Upper lobe of left lung (tissue), 6 donors: ENCODE results near the gene DNASE1L1. TPM values are rescaled to one million over a fixed set of nuclear protein-coding genes. Genes with fewer than 3 reads are reported as not detected.

ENCODE experiments used
- ATAC-seq, 2 donors: fragments of 200-7000 bp; cut with Tn5 transposase; one replicate each; pipeline ENCODE4 v1.9.1; 2022; ENCODE audit warnings: mild to moderate bottlenecking in 2 of 2, moderate library complexity in 2 of 2; ENCODE audit not compliant: low FRiP score in 2 of 2
- DNase-seq, 2 donors: peaks; one replicate each; pipeline ENCODE4 v3.0.0-alpha.2; 2019 to 2020
- H3K27ac ChIP-seq, 4 donors: fragments of 200-600 bp; sonication (generic); one replicate each; pipeline ENCODE4 v1.5.1; 2016 to 2019
- H3K27me3 ChIP-seq, 4 donors: fragments of 200-600 bp; sonication (generic); one replicate each; pipeline ENCODE4 v1.5.1; 2017 to 2019
- H3K36me3 ChIP-seq, 4 donors: fragments of 200-600 bp; sonication (generic); one replicate each; pipeline ENCODE4 v1.5.1; 2016 to 2019
- H3K4me1 ChIP-seq, 4 donors: fragments of 200-600 bp; sonication (generic); one replicate each; pipeline ENCODE4 v1.5.1; 2018 to 2019
- H3K4me3 ChIP-seq, 4 donors: fragments of 200-600 bp; sonication (generic); one replicate each; pipeline ENCODE4 v1.5.1; 2017 to 2019; ENCODE audit warnings: mild to moderate bottlenecking in 2 of 4, moderate library complexity in 1 of 4
- H3K9me3 ChIP-seq, 4 donors: fragments of 200-600 bp; sonication (generic); one replicate each; pipeline ENCODE4 v1.5.1; 2018 to 2019
- CTCF ChIP-seq, 6 experiments: fragments of 450-650 bp in 4 of 6; fragments of 200-600 bp in 2 of 6; sonication (generic) in 2 of 6; IDR thresholded peaks; one replicate each; pipeline ENCODE4 v1.5.1; 2016 to 2019; ENCODE audit warnings: antibody characterized with exemption in 6 of 6
- EP300 ChIP-seq, 4 donors: sonication (generic); formaldehyde crosslinking; IDR thresholded peaks; one replicate each; pipeline ENCODE4 v1.5.1; 2017; ENCODE audit warnings: antibody characterized with exemption in 4 of 4, control low read depth in 2 of 4
- POLR2A ChIP-seq, 4 donors: fragments of 450-650 bp; IDR thresholded peaks; one replicate each; pipeline ENCODE4 v1.5.1; 2016 to 2017; ENCODE audit warnings: antibody characterized with exemption in 4 of 4, mild to moderate bottlenecking in 2 of 4
- POLR2AphosphoS5 ChIP-seq, 2 donors: sonication (generic); formaldehyde crosslinking; IDR thresholded peaks; one replicate each; pipeline ENCODE4 v1.5.1; 2017; ENCODE audit warnings: antibody characterized with exemption in 2 of 2
- WGBS, 2 donors: methylation state at CpG; one replicate each; pipeline ENCODE4 v1.1.5; 2017 to 2018; 5-methylcytosine and 5-hydroxymethylcytosine counted together
- total RNA-seq, 6 donors: library from RNA; depleted of rRNA in 4 of 6; stranded (reverse); fragments of >200 nt in 4 of 6; gene quantifications; one replicate each; pipeline versions ENCODE4 v1.1.0 to v1.2.1, GENCODE V29; 2016 to 2021
- donor health status: DM: no; HTN: no; CAD: no; lungs with moderate emphysema.
- donor health status: DM: no; HTN: yes; CAD: no; lungs with severe emphysema.

The DNASE1L1 gene
- total RNA-seq, 6 donors from 2014 or later = 18.9 to 55.5 (median 48.2) TPM

- 75 to 90% methylated on average over 2 to 9 of the region's 13 CpGs for WGBS, 2 donors
Observed at GRCh38 chrX:154444755-154445246, 35.7 kb upstream of the DNASE1L1 start.

GRCh38 chrX:154443992-154444754 is 35.1 kb upstream of the DNASE1L1 start, which contains the start of gene FAM50A:
Gene FAM50A, plus strand, starts transcription at chrX:154444141. Its CDS starts 95 bp downstream, at chrX:154444236.
- DNase-seq = peak; percentile 82 to 97
- Histone ChIP-seq H3K9me3 (no peaks in the 10 kb centered on the region), H3K27me3 (no peaks in the 10 kb centered on the region), H3K36me3 (peaks cover 0 to 56% (median 28%) of the 10 kb centered on the region in 4 donors), H3K27ac (peak within 1 kb of the TSS; percentile 66 to 90 (median 84)), H3K4me3 (peak within 1 kb of the TSS; percentile 33 to 70 (median 60)), H3K4me1 (peaks cover 6 to 21% (median 7%) of the 10 kb centered on the region in 4 donors)
- peak in 1 of 2 donors; percentile 95 for ATAC-seq
- WGBS, 2 donors = 46% methylated on average over 55 of the region's 94 CpGs; no CpG with 5 or more reads in 1 of the 2 donors
- no peak for TF ChIP-seq POLR2AphosphoS5 (IDR thresholded peaks at IDR 0.05)
- TF ChIP-seq EP300 (IDR thresholded peaks at IDR 0.05) = no peak
- TF ChIP-seq POLR2A (IDR thresholded peaks at IDR 0.05) = peak in 1 of 4 donors; percentile 56
- peak in 4 of 6 experiments; percentile 38 to 56 (median 47) for TF ChIP-seq CTCF (IDR thresholded peaks at IDR 0.05)

More at GRCh38 chrX:154444755-154445246, 35.7 kb upstream of the DNASE1L1 start:
- Histone ChIP-seq H3K27me3 (no peaks in the 10 kb centered on the region), H3K4me3 (peak overlapping the region; percentile 33 to 70 (median 60)), H3K36me3 (peaks cover 0 to 61% (median 34%) of the 10 kb centered on the region in 4 donors), H3K4me1 (peaks cover 6 to 20% (median 7%) of the 10 kb centered on the region in 4 donors), H3K27ac (peak overlapping the region in 3 of 4 donors; percentile 72 to 90 (median 89)), H3K9me3 (no peaks in the 10 kb centered on the region)
- TF ChIP-seq POLR2AphosphoS5 (IDR thresholded peaks at IDR 0.05) (no peak), CTCF (IDR thresholded peaks at IDR 0.05) (no peak), POLR2A (IDR thresholded peaks at IDR 0.05) (no peak), EP300 (IDR thresholded peaks at IDR 0.05) (no peak)
- ATAC-seq = no peak
- DNase-seq = no peak

- Histone ChIP-seq H3K36me3 (peaks cover 0 to 49% (median 22%) of the 10 kb centered on the region in 4 donors), H3K9me3 (no peaks in the 10 kb centered on the region), H3K27ac (peak overlapping the region; percentile 48 to 90 (median 84)), H3K27me3 (no peaks in the 10 kb centered on the region), H3K4me1 (peaks cover 6 to 28% (median 8%) of the 10 kb centered on the region in 4 donors), H3K4me3 (peak overlapping the region in 3 of 4 donors; percentile 60 to 70 (median 61))
- DNase-seq (no peak), ATAC-seq (no peak)
- WGBS, 2 donors = 64% methylated on average over 10 of the region's 10 CpGs; no CpG with 5 or more reads in 1 of the 2 donors
- TF ChIP-seq CTCF (IDR thresholded peaks at IDR 0.05) (no peak), EP300 (IDR thresholded peaks at IDR 0.05) (no peak), POLR2A (IDR thresholded peaks at IDR 0.05) (no peak), POLR2AphosphoS5 (IDR thresholded peaks at IDR 0.05) (no peak)
Observed at GRCh38 chrX:154443479-154443910, 34.4 kb upstream of the DNASE1L1 start.

- no peak for TF ChIP-seq POLR2A (IDR thresholded peaks at IDR 0.05)
- WGBS, 2 donors = 85 to 100% methylated on average over 1 to 21 of the region's 21 CpGs
- Histone ChIP-seq H3K36me3 (peaks cover 0 to 43% (median 19%) of the 10 kb centered on the region in 4 donors), H3K27me3 (no peaks in the 10 kb centered on the region), H3K27ac (no peak overlapping the region), H3K9me3 (no peaks in the 10 kb centered on the region), H3K4me1 (peaks cover 6 to 39% (median 10%) of the 10 kb centered on the region in 4 donors), H3K4me3 (no peak overlapping the region)
- no peak for DNase-seq
- ATAC-seq = no peak
Observed at GRCh38 chrX:154441984-154442707, 33.1 kb upstream of the DNASE1L1 start.

GRCh38 chrX:154441564-154441963 is 32.5 kb upstream of the DNASE1L1 start:
- Histone ChIP-seq H3K27me3 (no peaks in the 10 kb centered on the region), H3K27ac (no peak overlapping the region), H3K4me3 (no peak overlapping the region), H3K4me1 (peaks cover 6 to 39% (median 10%) of the 10 kb centered on the region in 4 donors), H3K36me3 (peaks cover 0 to 39% (median 19%) of the 10 kb centered on the region in 4 donors), H3K9me3 (no peaks in the 10 kb centered on the region)
- TF ChIP-seq EP300 (IDR thresholded peaks at IDR 0.05) (no peak), POLR2A (IDR thresholded peaks at IDR 0.05) (no peak), POLR2AphosphoS5 (IDR thresholded peaks at IDR 0.05) (no peak), CTCF (IDR thresholded peaks at IDR 0.05) (no peak)
- DNase-seq (no peak), ATAC-seq (no peak)
- WGBS, 2 donors = 90 to 92% methylated on average over 5 to 11 of the region's 11 CpGs
